Activated T-cell treated with anti-CD3 and anti-CD28 coated beads, Interleukin-2, amount 50 U/mL, for 72 hours (primary cell): ENCODE measurements around the gene CACNA2D3. TPM values are rescaled to one million over a fixed set of nuclear protein-coding genes. Genes with fewer than 3 reads are reported as not detected.

ENCODE experiments used
- ATAC-seq, 2 donors: fragments of 150-1000 bp; cut with Tn5 transposase; replicated peaks in 1 of 2; 2 replicates each; pipeline ENCODE4 v1.10.0; 2021; ENCODE audit warnings: moderate library complexity in 2 of 2, mild to moderate bottlenecking in 1 of 2
- DNase-seq, 2 donors: peaks; one replicate each; pipeline ENCODE4 v3.0.0; 2021 to 2022; ENCODE audit warnings: mixed read lengths in 1 of 2
- H3K27ac Mint-ChIP-seq: one replicate; pipeline ENCODE4 v1.8.0; 2022; ENCODE audit warnings: mild to moderate bottlenecking, moderate library complexity, mixed read lengths
- H3K27me3 Mint-ChIP-seq: one replicate; pipeline ENCODE4 v1.8.0; 2022; ENCODE audit warnings: low read depth, mixed read lengths
- H3K36me3 Mint-ChIP-seq, 2 donors: one replicate each; pipeline ENCODE4 v1.8.0; 2022; ENCODE audit warnings: mixed read lengths in 2 of 2, mild to moderate bottlenecking in 1 of 2; ENCODE audit not compliant: insufficient read depth in 2 of 2
- H3K4me1 Mint-ChIP-seq: one replicate; pipeline ENCODE4 v1.8.0; 2022; ENCODE audit warnings: low read depth, mixed read lengths
- H3K4me3 Mint-ChIP-seq, 2 donors: one replicate each; pipeline ENCODE4 v1.8.0; 2022; ENCODE audit warnings: mild to moderate bottlenecking in 2 of 2, mixed read lengths in 2 of 2, moderate library complexity in 2 of 2
- H3K9me3 Mint-ChIP-seq, 2 donors: one replicate each; pipeline ENCODE4 v1.8.0; 2022; ENCODE audit warnings: mixed read lengths in 2 of 2
- total RNA-seq, 2 donors: library from RNA; stranded (reverse); gene quantifications; one replicate each; pipeline ENCODE4 v1.2.3, GENCODE V29; 2022

The CACNA2D3 gene
- total RNA-seq, 2 donors from 2014 or later: not detected

- Mint-ChIP-seq H3K27me3 (no peaks in the 10 kb centered on the region), H3K27ac (no peak overlapping the region), H3K36me3 (no peaks in the 10 kb centered on the region), H3K9me3 (no peaks in the 10 kb centered on the region), H3K4me3 (no peak overlapping the region), H3K4me1 (no peaks in the 10 kb centered on the region)
- ATAC-seq (no peak), DNase-seq (no peak)
Measured at GRCh38 chr3:54900838-54901591, 778.7 kb downstream of the CACNA2D3 start.

GRCh38 chr3:54901906-54902685 lies 779.7 kb downstream of the CACNA2D3 start:
- no peak overlapping the region for H3K4me3 Mint-ChIP-seq
- H3K27me3 Mint-ChIP-seq: no peaks in the 10 kb centered on the region
- H3K9me3 Mint-ChIP-seq: no peaks in the 10 kb centered on the region
- H3K36me3 Mint-ChIP-seq: no peaks in the 10 kb centered on the region
- no peaks in the 10 kb centered on the region for H3K4me1 Mint-ChIP-seq
- ATAC-seq (no peak), DNase-seq (no peak)
- no peak overlapping the region for H3K27ac Mint-ChIP-seq

DNA sequence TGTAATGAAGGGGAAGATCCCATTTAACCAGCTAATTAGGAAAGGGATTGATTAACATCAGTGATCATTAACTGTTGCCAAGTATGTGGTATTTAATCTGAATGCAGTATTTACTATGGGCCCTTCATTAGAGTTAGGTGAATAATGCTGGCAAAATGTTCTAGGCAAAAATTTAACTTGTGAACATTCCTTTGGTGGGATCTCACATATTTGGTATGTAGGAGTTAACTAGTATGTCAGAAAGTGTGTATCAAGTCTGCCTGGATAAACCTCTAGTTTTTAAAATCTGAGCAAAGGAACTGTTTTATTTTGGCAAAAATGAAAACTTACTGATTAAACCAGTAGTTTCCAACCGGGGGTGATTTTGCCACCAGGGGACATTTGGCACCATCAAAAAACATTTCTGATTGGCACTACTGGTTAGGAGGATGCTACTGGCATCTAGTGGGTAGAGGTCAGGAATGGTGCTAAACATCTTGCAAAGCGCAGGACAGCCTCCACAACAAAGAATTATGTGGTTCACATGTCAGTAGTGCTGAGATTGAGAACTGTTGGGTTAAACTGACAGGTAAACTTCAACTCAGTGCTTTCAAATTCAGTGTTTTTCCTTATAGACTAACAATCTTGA lies 783.0 kb downstream of the CACNA2D3 start:
- ATAC-seq (no peak), DNase-seq (no peak)
- H3K4me3 Mint-ChIP-seq: no peak overlapping the region
- no peaks in the 10 kb centered on the region for H3K27me3 Mint-ChIP-seq
- H3K27ac Mint-ChIP-seq: no peak overlapping the region
- no peaks in the 10 kb centered on the region for H3K9me3 Mint-ChIP-seq
- H3K4me1 Mint-ChIP-seq: no peaks in the 10 kb centered on the region
- H3K36me3 Mint-ChIP-seq: no peaks in the 10 kb centered on the region

DNA sequence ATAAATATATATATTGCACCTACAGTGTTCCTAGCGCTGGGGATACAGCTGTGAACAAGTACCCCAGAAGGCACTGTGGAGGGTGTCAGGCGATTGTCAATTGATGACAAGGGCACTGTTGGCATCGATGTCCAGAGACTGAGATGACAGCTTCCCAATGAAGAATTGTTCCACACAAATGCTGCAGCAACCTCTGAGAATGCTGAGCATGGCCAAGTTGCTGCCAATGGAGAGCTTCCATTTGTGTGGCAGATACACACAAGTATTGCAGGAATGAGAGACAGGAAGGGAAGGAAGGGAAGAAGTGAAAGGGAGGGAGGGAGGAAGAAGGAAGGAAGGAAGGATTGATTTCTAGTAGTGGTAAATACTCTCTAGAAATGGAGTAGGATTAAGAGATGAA lies 783.6 kb downstream of the CACNA2D3 start:
- Mint-ChIP-seq H3K36me3 (no peaks in the 10 kb centered on the region), H3K4me3 (no peak overlapping the region), H3K9me3 (no peaks in the 10 kb centered on the region), H3K27ac (no peak overlapping the region), H3K27me3 (no peaks in the 10 kb centered on the region), H3K4me1 (no peaks in the 10 kb centered on the region)
- ATAC-seq (no peak), DNase-seq (no peak)

- H3K27me3 Mint-ChIP-seq: no peaks in the 10 kb centered on the region
- DNase-seq (no peak), ATAC-seq (no peak)
- H3K27ac Mint-ChIP-seq: no peak overlapping the region
- H3K9me3 Mint-ChIP-seq: peaks cover 0 to 5% of the 10 kb centered on the region in 2 donors
- H3K36me3 Mint-ChIP-seq: no peaks in the 10 kb centered on the region
- H3K4me1 Mint-ChIP-seq: no peaks in the 10 kb centered on the region
- H3K4me3 Mint-ChIP-seq: no peak overlapping the region
Measured at GRCh38 chr3:54906763-54907162, 784.4 kb downstream of the CACNA2D3 start.

DNA sequence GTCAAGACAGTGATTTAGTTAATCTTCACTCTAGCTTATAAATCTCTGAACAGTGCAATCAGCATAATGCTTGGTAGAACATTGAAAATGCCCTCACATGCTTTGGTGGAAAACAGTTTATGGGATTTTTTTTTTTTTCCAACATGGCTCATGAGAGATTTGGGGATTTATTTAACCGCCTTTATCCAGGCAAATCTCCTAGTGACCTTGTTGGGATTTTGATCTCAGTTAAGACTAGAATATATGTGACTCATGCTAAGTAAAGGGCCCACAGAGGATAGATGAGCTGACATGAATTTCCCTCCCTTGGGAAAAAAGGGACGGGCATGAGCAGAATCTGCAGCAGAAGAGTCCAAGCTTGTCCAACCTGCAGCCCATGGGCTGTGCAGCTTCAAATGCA lies 786.8 kb downstream of the CACNA2D3 start:
- no peak for ATAC-seq
- H3K4me1 Mint-ChIP-seq: no peaks in the 10 kb centered on the region
- DNase-seq: no peak
- no peak overlapping the region for H3K4me3 Mint-ChIP-seq
- no peaks in the 10 kb centered on the region for H3K27me3 Mint-ChIP-seq
- no peak overlapping the region for H3K27ac Mint-ChIP-seq
- H3K9me3 Mint-ChIP-seq: peaks cover 5 to 12% of the 10 kb centered on the region in 2 donors
- no peaks in the 10 kb centered on the region for H3K36me3 Mint-ChIP-seq

DNA sequence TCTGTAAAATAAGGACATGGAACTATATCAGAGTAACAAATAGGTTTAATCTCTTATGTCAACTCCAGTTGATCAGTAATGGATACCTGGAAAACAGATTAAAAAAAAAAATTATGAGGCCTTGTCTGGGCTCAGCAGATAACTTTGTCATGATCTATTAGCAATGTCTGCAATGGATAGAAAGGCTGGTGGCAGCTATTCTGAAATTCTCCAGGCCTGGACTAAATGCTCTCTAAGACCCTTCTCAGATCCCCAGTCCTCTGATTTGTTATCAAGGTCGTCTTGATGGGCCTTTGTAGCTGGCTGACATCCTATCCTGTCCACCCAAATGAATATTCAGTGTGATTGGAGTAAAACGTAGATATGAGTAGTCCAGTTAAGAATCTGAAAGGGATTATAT lies 791.8 kb downstream of the CACNA2D3 start:
- Mint-ChIP-seq H3K36me3 (no peaks in the 10 kb centered on the region), H3K27ac (no peak overlapping the region), H3K4me1 (no peaks in the 10 kb centered on the region), H3K27me3 (no peaks in the 10 kb centered on the region), H3K9me3 (peaks cover 5 to 12% of the 10 kb centered on the region in 2 donors), H3K4me3 (no peak overlapping the region)
- DNase-seq: no peak
- no peak for ATAC-seq

DNA sequence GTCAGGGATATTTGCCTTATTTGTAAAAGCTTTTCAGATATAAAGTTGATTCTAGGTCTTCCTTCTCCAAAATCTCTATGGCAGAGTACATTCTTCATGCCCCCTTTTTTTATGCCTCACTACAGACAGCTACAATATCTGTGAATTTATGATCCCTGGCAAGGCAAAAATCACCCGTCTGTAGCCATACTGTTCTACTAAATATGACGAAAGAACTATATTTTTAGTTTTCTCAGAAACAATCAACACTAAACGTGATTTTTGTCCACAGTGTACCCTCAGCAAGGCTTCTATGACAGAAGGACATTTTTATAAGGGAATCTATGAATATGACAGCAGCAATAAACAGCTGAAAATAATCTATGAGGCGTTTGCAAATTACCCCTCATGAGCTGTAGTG lies 792.8 kb downstream of the CACNA2D3 start:
- no peak overlapping the region for H3K4me3 Mint-ChIP-seq
- H3K4me1 Mint-ChIP-seq: no peaks in the 10 kb centered on the region
- peaks cover 5 to 12% of the 10 kb centered on the region in 2 donors for H3K9me3 Mint-ChIP-seq
- H3K36me3 Mint-ChIP-seq: no peaks in the 10 kb centered on the region
- DNase-seq (no peak), ATAC-seq (no peak)
- no peak overlapping the region for H3K27ac Mint-ChIP-seq
- no peaks in the 10 kb centered on the region for H3K27me3 Mint-ChIP-seq

- ATAC-seq (no peak), DNase-seq (no peak)
- H3K27ac Mint-ChIP-seq: no peak overlapping the region
- H3K4me1 Mint-ChIP-seq: no peaks in the 10 kb centered on the region
- no peaks in the 10 kb centered on the region for H3K27me3 Mint-ChIP-seq
- H3K4me3 Mint-ChIP-seq: no peak overlapping the region
- H3K36me3 Mint-ChIP-seq: no peaks in the 10 kb centered on the region
- peaks cover 5 to 12% of the 10 kb centered on the region in 2 donors for H3K9me3 Mint-ChIP-seq
Measured at GRCh38 chr3:54915976-54916375, 793.6 kb downstream of the CACNA2D3 start.

GRCh38 chr3:54916732-54917131 lies 794.4 kb downstream of the CACNA2D3 start:
- Mint-ChIP-seq H3K27me3 (no peaks in the 10 kb centered on the region), H3K4me1 (no peaks in the 10 kb centered on the region), H3K9me3 (peaks cover 5 to 7% of the 10 kb centered on the region in 2 donors), H3K27ac (no peak overlapping the region), H3K4me3 (no peak overlapping the region), H3K36me3 (no peaks in the 10 kb centered on the region)
- ATAC-seq (no peak), DNase-seq (no peak)

DNA sequence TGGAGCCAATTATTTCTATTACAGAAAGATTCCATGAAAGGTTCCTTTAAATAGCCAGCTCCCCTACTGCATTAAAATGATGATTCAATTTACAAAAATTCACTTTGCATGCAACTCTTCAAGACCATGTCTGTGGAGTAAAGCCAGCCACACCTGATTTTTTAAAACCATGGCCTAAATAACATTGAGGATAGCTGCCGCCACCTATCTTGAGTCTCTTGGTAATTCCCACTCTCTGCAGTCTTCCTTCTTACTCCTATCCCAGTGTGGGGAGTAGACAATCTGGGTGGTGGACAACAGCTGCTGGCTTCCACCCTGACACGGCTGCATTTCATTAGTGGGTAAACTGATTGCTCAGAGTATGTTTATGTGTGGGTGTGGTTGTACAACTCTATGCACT lies 794.8 kb downstream of the CACNA2D3 start:
- Mint-ChIP-seq H3K27ac (no peak overlapping the region), H3K36me3 (no peaks in the 10 kb centered on the region), H3K27me3 (no peaks in the 10 kb centered on the region), H3K9me3 (peaks cover 4 to 7% of the 10 kb centered on the region in 2 donors), H3K4me3 (no peak overlapping the region), H3K4me1 (no peaks in the 10 kb centered on the region)
- no peak for ATAC-seq
- DNase-seq: no peak

- peaks cover under 1 to 2% of the 10 kb centered on the region in 2 donors for H3K9me3 Mint-ChIP-seq
- ATAC-seq (no peak), DNase-seq (no peak)
- no peaks in the 10 kb centered on the region for H3K27me3 Mint-ChIP-seq
- no peak overlapping the region for H3K27ac Mint-ChIP-seq
- no peaks in the 10 kb centered on the region for H3K36me3 Mint-ChIP-seq
- H3K4me1 Mint-ChIP-seq: no peaks in the 10 kb centered on the region
- H3K4me3 Mint-ChIP-seq: no peak overlapping the region
Measured at GRCh38 chr3:54917862-54918261, 795.5 kb downstream of the CACNA2D3 start.

DNA sequence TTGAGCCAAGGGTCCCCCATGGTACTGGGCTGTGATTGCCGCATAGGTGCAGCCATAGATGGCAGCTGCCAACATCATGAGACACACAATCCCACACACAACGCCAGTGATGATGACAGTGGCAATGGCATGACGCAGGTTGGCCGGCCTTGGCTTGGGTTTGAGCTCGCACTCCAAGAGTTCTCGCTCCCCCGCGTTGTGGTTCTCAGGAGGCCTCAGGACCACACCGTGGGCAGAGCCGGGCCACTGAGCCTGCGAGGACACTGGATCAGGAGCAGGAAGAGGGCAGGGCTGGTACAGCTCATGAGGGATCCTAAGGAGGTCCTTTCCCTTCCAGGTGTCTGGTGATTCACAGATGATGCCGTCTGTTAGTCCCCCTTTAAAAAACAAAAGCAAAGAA lies 796.2 kb downstream of the CACNA2D3 start:
- Mint-ChIP-seq H3K4me1 (no peaks in the 10 kb centered on the region), H3K36me3 (no peaks in the 10 kb centered on the region), H3K27ac (no peak overlapping the region), H3K4me3 (no peak overlapping the region), H3K9me3 (peaks cover 0 to 5% of the 10 kb centered on the region in 2 donors), H3K27me3 (no peaks in the 10 kb centered on the region)
- DNase-seq: no peak
- no peak for ATAC-seq
